ENCODE data around the gene VHLL. TPM values are rescaled to one million over a fixed set of nuclear protein-coding genes. Genes with fewer than 3 reads are reported as not detected.

VHLL gene
- total RNA-seq, 1 experiment from 2014 or later, result not detected

GRCh38 chr1:156258859-156259258 lies 40.2 kb downstream of the VHLL start:
- Histone ChIP-seq H2BK15ac (ENCODE audit: low read depth, low read length) (no peak overlapping the region), H2BK5ac (ENCODE audit: insufficient read length, low read length) (no peak overlapping the region), H3K23me2 (ENCODE audit: insufficient read length, low read depth, low read length, poor library complexity, severe bottlenecking) (no peaks in the 10 kb centered on the region), H3K56ac (ENCODE audit: insufficient read length, low read depth, low read length) (no peak overlapping the region), H4K5ac (ENCODE audit: insufficient read length, low read depth, low read length) (no peak overlapping the region), H3K4me1 (ENCODE audit: insufficient read depth, low read length) (no peaks in the 10 kb centered on the region), H4K8ac (replicated peaks; ENCODE audit: insufficient read length, low read depth, low read length) (no peak overlapping the region), H3K4ac (ENCODE audit: low read depth, low read length) (no peak overlapping the region), H3K9me3 (ENCODE audit: control insufficient read depth, low read depth, low read length) (no peaks in the 10 kb centered on the region), H2AFZ (ENCODE audit: low read length) (no peak overlapping the region), H3K4me2 (ENCODE audit: insufficient read depth, insufficient read length, low read length) (no peak overlapping the region), H4K91ac (ENCODE audit: insufficient read length, low read depth, low read length) (no peak overlapping the region), H3K9ac (ENCODE audit: extremely low read depth, insufficient read length, low read length) (no peak overlapping the region), H2AK5ac (ENCODE audit: insufficient read length, low read length) (no peak overlapping the region), H4K20me1 (ENCODE audit: control insufficient read depth, insufficient read depth, insufficient read length) (no peaks in the 10 kb centered on the region), H3K27ac (ENCODE audit: insufficient read length, low read depth, low read length) (no peak overlapping the region), H2BK20ac (ENCODE audit: low read depth, low read length, poor library complexity, severe bottlenecking) (no peak overlapping the region), H3K14ac (ENCODE audit: insufficient read depth, low read length) (no peak overlapping the region), H3T11ph (ENCODE audit: low read length) (no peak overlapping the region), H3K27me3 (ENCODE audit: insufficient read depth, low read length) (no peaks in the 10 kb centered on the region), H2BK12ac (ENCODE audit: insufficient read length, low read depth, low read length) (no peak overlapping the region), H2BK120ac (ENCODE audit: low read depth, low read length, poor library complexity, severe bottlenecking) (no peak overlapping the region), H3K79me2 (ENCODE audit: insufficient read depth, low read length) (no peaks in the 10 kb centered on the region), H3K79me1 (ENCODE audit: insufficient read depth, low read depth, low read length, poor library complexity, severe bottlenecking) (no peaks in the 10 kb centered on the region), H3K18ac (ENCODE audit: insufficient read length, low read depth, low read length) (no peak overlapping the region), H3K23ac (ENCODE audit: insufficient read length, low read depth, low read length) (no peak overlapping the region)
- Mint-ChIP-seq H3K27me3 (ENCODE audit: low read depth) (no peaks in the 10 kb centered on the region), H3K4me1 (no peaks in the 10 kb centered on the region), H3K4me3 (no peak overlapping the region), H3K27ac (no peak overlapping the region), H3K9me3 (no peaks in the 10 kb centered on the region), H3K36me3 (ENCODE audit: insufficient read depth in 1 of 3, low read depth in 3 of 3) (peaks cover 53 to 85% (median 74%) of the 10 kb centered on the region in 3 experiments)
- no peak for DNase-seq
- WGBS (ENCODE audit: extremely low coverage, insufficient read length, low lambda C conversion rate), result no CpG with 5 or more reads among the region's 8 CpGs
- no peak for TF ChIP-seq CTCF (conservative IDR thresholded peaks at IDR 0.05)
